Astrocyte (in vitro differentiated cells and primary cell): ENCODE results near the gene OPA3. TPM values are rescaled to one million over a fixed set of nuclear protein-coding genes. Genes with fewer than 3 reads are reported as not detected.

ENCODE experiments used
- DNase-seq: peaks from one replicate; pipeline ENCODE4 v3.0.0-alpha.2; 2010; ENCODE audit warnings: low read depth
- FAIRE-seq: peaks from 2 replicates; lab custom pipeline; 2011; peaks lifted over from hg19 to GRCh38; lab: Jason Lieb, UNC
- H2AFZ ChIP-seq: 2 replicates; pipeline ENCODE4 v1.6.0; 2012; ENCODE audit warnings: low read depth, low read length, inconsistent platforms
- H3K27ac ChIP-seq: 2 replicates; pipeline ENCODE4 v1.5.1; 2011; ENCODE audit warnings: low read depth, low read length, inconsistent platforms
- H3K27me3 ChIP-seq: 2 replicates; pipeline ENCODE4 v1.6.0; 2011; ENCODE audit warnings: low read length, inconsistent platforms; ENCODE audit not compliant: insufficient read depth
- H3K36me3 ChIP-seq: 2 replicates; pipeline ENCODE4 v1.5.1; 2011; ENCODE audit warnings: low read length, inconsistent platforms; ENCODE audit not compliant: insufficient read depth
- H3K4me1 ChIP-seq: 2 replicates; pipeline ENCODE4 v1.5.1; 2011; ENCODE audit warnings: low read length, inconsistent platforms; ENCODE audit not compliant: insufficient read depth
- H3K4me2 ChIP-seq: 2 replicates; pipeline ENCODE4 v1.6.0; 2012; ENCODE audit warnings: low read length, inconsistent platforms
- H3K4me3 ChIP-seq: 2 replicates; pipeline ENCODE4 v1.5.1; 2011; ENCODE audit warnings: low read depth, mild to moderate bottlenecking, low read length, inconsistent platforms; ENCODE audit not compliant: insufficient read depth
- H3K79me2 ChIP-seq: 2 replicates; pipeline ENCODE4 v1.6.0; 2012; ENCODE audit warnings: mild to moderate bottlenecking, low read length, inconsistent platforms; ENCODE audit not compliant: insufficient read depth
- H3K9ac ChIP-seq: 2 replicates; pipeline ENCODE4 v1.6.0; 2012; ENCODE audit warnings: mild to moderate bottlenecking, low read length, inconsistent platforms
- H3K9me3 ChIP-seq: 2 replicates; pipeline ENCODE4 v1.5.1; 2012; ENCODE audit warnings: low read depth, mild to moderate bottlenecking, low read length, inconsistent platforms; ENCODE audit not compliant: insufficient read depth
- H4K20me1 ChIP-seq: 2 replicates; pipeline ENCODE4 v1.6.0; 2012; ENCODE audit warnings: low read length, inconsistent platforms; ENCODE audit not compliant: insufficient read depth
- H3K27ac Mint-ChIP-seq: one replicate; pipeline ENCODE4 v1.8.0; 2021; ENCODE audit warnings: mild to moderate bottlenecking, mixed read lengths; ENCODE audit not compliant: unreplicated experiment
- H3K27me3 Mint-ChIP-seq: one replicate; pipeline ENCODE4 v1.8.0; 2021; ENCODE audit warnings: low read depth, mixed read lengths; ENCODE audit not compliant: unreplicated experiment
- H3K36me3 Mint-ChIP-seq: one replicate; pipeline ENCODE4 v1.8.0; 2021; ENCODE audit warnings: low read depth, mixed read lengths; ENCODE audit not compliant: unreplicated experiment
- H3K4me1 Mint-ChIP-seq: one replicate; pipeline ENCODE4 v1.8.0; 2021; ENCODE audit warnings: low read depth, mixed read lengths; ENCODE audit not compliant: unreplicated experiment
- H3K4me3 Mint-ChIP-seq: one replicate; pipeline ENCODE4 v1.8.0; 2021; ENCODE audit warnings: mild to moderate bottlenecking, moderate library complexity, mixed read lengths; ENCODE audit not compliant: unreplicated experiment
- H3K9me3 Mint-ChIP-seq: one replicate; pipeline ENCODE4 v1.8.0; 2021; ENCODE audit warnings: mild to moderate bottlenecking, mixed read lengths; ENCODE audit not compliant: unreplicated experiment
- EZH2 ChIP-seq: IDR thresholded peaks from 2 replicates; pipeline ENCODE4 v1.6.1; 2012; ENCODE audit warnings: mild to moderate bottlenecking, low read length, inconsistent platforms; ENCODE audit not compliant: insufficient read depth
- total RNA-seq: library from RNA; stranded (reverse); gene quantifications from 2 replicates; pipeline ENCODE4 v1.2.1, GENCODE V29; 2021
- TF ChIP-seq, protein P1 (sequence below): IDR thresholded peaks from 2 replicates; pipeline ENCODE4 v1.5.1; 2011; ENCODE audit warnings: low read depth, mild to moderate bottlenecking, inconsistent platforms, low read length, moderate library complexity; ENCODE audit not compliant: insufficient read depth

The OPA3 gene
- total RNA-seq, 1 donor from 2014 or later: 12.8 TPM

DNA sequence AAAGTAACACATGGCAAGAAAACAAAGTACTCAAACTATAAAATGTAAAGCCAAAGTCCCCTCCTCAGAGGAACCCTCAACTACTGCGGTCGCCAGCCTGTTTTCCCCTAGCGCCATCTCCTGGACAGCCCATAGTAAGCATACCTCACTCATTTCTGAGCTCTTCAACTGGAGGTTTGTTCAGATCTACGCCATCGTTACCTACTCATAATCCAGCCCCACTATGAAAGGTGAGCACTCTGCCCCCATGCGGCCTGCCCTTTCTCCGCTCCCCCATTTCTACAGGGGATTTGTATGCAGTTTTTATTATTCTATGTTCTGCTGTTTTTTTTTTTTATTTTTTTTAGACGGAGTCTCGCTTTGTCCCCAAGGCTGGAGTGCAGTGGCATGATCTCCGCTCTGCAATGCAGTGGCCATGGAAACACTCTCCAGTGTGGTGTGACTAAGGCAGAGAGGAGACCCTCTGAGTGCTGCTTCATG lies 26.2 kb downstream of the OPA3 start:
- Histone ChIP-seq H2AFZ (no peak overlapping the region), H3K9ac (no peak overlapping the region), H3K27me3 (no peaks in the 10 kb centered on the region), H3K4me1 (peaks cover 5% of the 10 kb centered on the region), H4K20me1 (peaks cover 61% of the 10 kb centered on the region), H3K4me2 (no peak overlapping the region), H3K27ac (no peak overlapping the region), H3K9me3 (no peaks in the 10 kb centered on the region), H3K36me3 (no peaks in the 10 kb centered on the region), H3K4me3 (no peak overlapping the region), H3K79me2 (no peaks in the 10 kb centered on the region)
- Mint-ChIP-seq H3K4me3 (no peak overlapping the region), H3K4me1 (peaks cover 4% of the 10 kb centered on the region), H3K36me3 (peaks cover 8% of the 10 kb centered on the region), H3K27me3 (no peaks in the 10 kb centered on the region), H3K27ac (peak overlapping the region; percentile 47), H3K9me3 (no peaks in the 10 kb centered on the region)
- FAIRE-seq (no peak), DNase-seq (no peak)
- TF ChIP-seq, protein P1, sequence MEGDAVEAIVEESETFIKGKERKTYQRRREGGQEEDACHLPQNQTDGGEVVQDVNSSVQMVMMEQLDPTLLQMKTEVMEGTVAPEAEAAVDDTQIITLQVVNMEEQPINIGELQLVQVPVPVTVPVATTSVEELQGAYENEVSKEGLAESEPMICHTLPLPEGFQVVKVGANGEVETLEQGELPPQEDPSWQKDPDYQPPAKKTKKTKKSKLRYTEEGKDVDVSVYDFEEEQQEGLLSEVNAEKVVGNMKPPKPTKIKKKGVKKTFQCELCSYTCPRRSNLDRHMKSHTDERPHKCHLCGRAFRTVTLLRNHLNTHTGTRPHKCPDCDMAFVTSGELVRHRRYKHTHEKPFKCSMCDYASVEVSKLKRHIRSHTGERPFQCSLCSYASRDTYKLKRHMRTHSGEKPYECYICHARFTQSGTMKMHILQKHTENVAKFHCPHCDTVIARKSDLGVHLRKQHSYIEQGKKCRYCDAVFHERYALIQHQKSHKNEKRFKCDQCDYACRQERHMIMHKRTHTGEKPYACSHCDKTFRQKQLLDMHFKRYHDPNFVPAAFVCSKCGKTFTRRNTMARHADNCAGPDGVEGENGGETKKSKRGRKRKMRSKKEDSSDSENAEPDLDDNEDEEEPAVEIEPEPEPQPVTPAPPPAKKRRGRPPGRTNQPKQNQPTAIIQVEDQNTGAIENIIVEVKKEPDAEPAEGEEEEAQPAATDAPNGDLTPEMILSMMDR: peak; percentile 72
- TF ChIP-seq EZH2: no peak

DNA sequence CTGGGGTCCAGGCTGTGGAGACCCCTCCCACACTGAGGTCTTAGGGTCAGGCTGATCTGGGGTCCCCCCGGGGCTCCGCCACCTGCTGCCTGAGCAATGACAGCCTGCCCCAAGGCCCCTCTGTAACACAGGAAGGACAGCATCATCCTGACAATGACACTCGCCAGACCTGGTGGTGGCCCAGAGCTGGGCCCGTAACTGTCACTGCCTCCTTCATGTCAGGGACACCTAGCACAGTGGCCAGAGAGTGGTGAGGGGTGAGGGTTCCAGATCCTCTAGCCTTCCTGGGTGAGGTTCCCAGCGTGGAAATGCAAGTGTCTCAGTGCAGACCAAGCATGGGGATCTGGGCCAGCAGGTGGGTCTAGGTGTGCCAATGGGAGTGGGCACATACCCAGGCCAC lies 27.8 kb downstream of the OPA3 start:
- Histone ChIP-seq H4K20me1 (peaks cover 68% of the 10 kb centered on the region), H3K4me1 (no peaks in the 10 kb centered on the region), H2AFZ (no peak overlapping the region), H3K9ac (no peak overlapping the region), H3K9me3 (no peaks in the 10 kb centered on the region), H3K27ac (no peak overlapping the region), H3K4me3 (no peak overlapping the region), H3K36me3 (no peaks in the 10 kb centered on the region), H3K79me2 (no peaks in the 10 kb centered on the region), H3K4me2 (no peak overlapping the region), H3K27me3 (no peaks in the 10 kb centered on the region)
- H3K4me1 Mint-ChIP-seq: no peaks in the 10 kb centered on the region
- H3K9me3 Mint-ChIP-seq: no peaks in the 10 kb centered on the region
- no peak for FAIRE-seq
- H3K4me3 Mint-ChIP-seq: no peak overlapping the region
- no peaks in the 10 kb centered on the region for H3K27me3 Mint-ChIP-seq
- peaks cover 11% of the 10 kb centered on the region for H3K36me3 Mint-ChIP-seq
- H3K27ac Mint-ChIP-seq: no peak overlapping the region
- no peak for DNase-seq
- TF ChIP-seq, protein P1: no peak
- no peak for TF ChIP-seq EZH2

DNA sequence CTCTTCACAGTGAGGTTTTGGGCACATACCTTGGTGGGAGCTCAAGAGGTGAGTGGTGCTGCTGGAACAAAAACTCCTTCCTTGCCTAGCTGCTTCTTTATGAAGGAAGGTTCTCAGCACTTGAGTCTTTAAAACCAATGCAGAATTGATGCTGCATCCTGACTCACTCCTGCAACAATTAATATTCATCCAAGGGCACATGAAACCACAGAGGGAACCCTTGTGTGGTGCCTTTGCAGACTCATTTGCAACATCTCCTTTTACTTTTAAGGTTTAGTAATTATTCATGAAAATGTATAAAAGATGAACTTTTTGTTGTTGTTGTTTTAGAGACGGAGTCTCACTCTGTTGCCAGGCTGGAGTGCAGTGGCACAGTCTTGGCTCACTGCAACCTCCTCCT lies 30.1 kb downstream of the OPA3 start:
- H3K4me1 Mint-ChIP-seq: no peaks in the 10 kb centered on the region
- Histone ChIP-seq H3K4me2 (no peak overlapping the region), H2AFZ (no peak overlapping the region), H3K9me3 (no peaks in the 10 kb centered on the region), H3K27ac (no peak overlapping the region), H3K36me3 (no peaks in the 10 kb centered on the region), H3K9ac (no peak overlapping the region), H4K20me1 (peaks cover 57% of the 10 kb centered on the region), H3K27me3 (no peaks in the 10 kb centered on the region), H3K4me3 (no peak overlapping the region), H3K4me1 (no peaks in the 10 kb centered on the region), H3K79me2 (no peaks in the 10 kb centered on the region)
- no peak overlapping the region for H3K27ac Mint-ChIP-seq
- FAIRE-seq (no peak), DNase-seq (no peak)
- H3K27me3 Mint-ChIP-seq: no peaks in the 10 kb centered on the region
- no peak for TF ChIP-seq EZH2
- TF ChIP-seq, protein P1: no peak
- H3K36me3 Mint-ChIP-seq: peaks cover 9% of the 10 kb centered on the region
- no peak overlapping the region for H3K4me3 Mint-ChIP-seq
- peaks cover 2% of the 10 kb centered on the region for H3K9me3 Mint-ChIP-seq
